Stimulated activated effector memory CD8-positive, alpha-beta T cell treated with anti-CD3 and anti-CD28 coated beads, Interleukin-12 subunit alpha, Interleukin-12 subunit beta, amount 100 ng/mL, for 72 hours (primary cell): ENCODE measurements around the gene VAC14.

Experiments used
- ATAC-seq: fragments of 150-1000 bp; cut with Tn5 transposase; 2 replicates; pipeline ENCODE4 v1.10.0; 2021
- DNase-seq, 2 donors: peaks; one replicate each; pipeline ENCODE4 v3.0.0; 2021 to 2022; ENCODE audit warnings: low spot score in 2 of 2
- H3K27ac Mint-ChIP-seq: one replicate; pipeline ENCODE4 v1.8.0; 2022; ENCODE audit warnings: mild to moderate bottlenecking, mixed read lengths
- H3K36me3 Mint-ChIP-seq: one replicate; pipeline ENCODE4 v1.8.0; 2022; ENCODE audit warnings: mild to moderate bottlenecking, mixed read lengths
- H3K4me1 Mint-ChIP-seq: one replicate; pipeline ENCODE4 v1.8.0; 2022; ENCODE audit warnings: mixed read lengths
- H3K4me3 Mint-ChIP-seq: one replicate; pipeline ENCODE4 v1.8.0; 2022; ENCODE audit warnings: mild to moderate bottlenecking, mixed read lengths
- H3K9me3 Mint-ChIP-seq: one replicate; pipeline ENCODE4 v1.8.0; 2022; ENCODE audit warnings: mixed read lengths

The VAC14 gene

GRCh38 chr16:70730944-70731343 is 70.0 kb downstream of the VAC14 start:
- Mint-ChIP-seq H3K36me3 (peaks cover 19% of the 10 kb centered on the region), H3K27ac (peak overlapping the region; percentile 68)

GRCh38 chr16:70730031-70730430 is 70.9 kb downstream of the VAC14 start:
- H3K4me3 Mint-ChIP-seq = no peak overlapping the region
- H3K27ac Mint-ChIP-seq = peak overlapping the region; percentile 55
- H3K36me3 Mint-ChIP-seq = peaks cover 19% of the 10 kb centered on the region
- DNase-seq (no peak), ATAC-seq (no peak)
- no peaks in the 10 kb centered on the region for H3K9me3 Mint-ChIP-seq
- peaks cover 15% of the 10 kb centered on the region for H3K4me1 Mint-ChIP-seq

More at GRCh38 chr16:70730944-70731343, 70.0 kb downstream of the VAC14 start:
- ATAC-seq (no peak), DNase-seq (no peak)
- Mint-ChIP-seq H3K4me1 (peaks cover 15% of the 10 kb centered on the region), H3K4me3 (no peak overlapping the region), H3K9me3 (no peaks in the 10 kb centered on the region)

- Mint-ChIP-seq H3K27ac (peak overlapping the region; percentile 55), H3K4me1 (peaks cover 11% of the 10 kb centered on the region), H3K9me3 (no peaks in the 10 kb centered on the region), H3K36me3 (peaks cover 19% of the 10 kb centered on the region), H3K4me3 (no peak overlapping the region)
- DNase-seq (no peak), ATAC-seq (no peak)
These were observed 71.7 kb downstream of the VAC14 start for GRCh38 chr16:70729292-70729691.

- H3K36me3 Mint-ChIP-seq = peaks cover 25% of the 10 kb centered on the region
- peaks cover 11% of the 10 kb centered on the region for H3K4me1 Mint-ChIP-seq
- DNase-seq = no peak
These were observed 72.8 kb downstream of the VAC14 start for GRCh38 chr16:70728150-70728549.

GRCh38 chr16:70726892-70727361 is 74.0 kb downstream of the VAC14 start:
- ATAC-seq = no peak
- DNase-seq = no peak
- H3K9me3 Mint-ChIP-seq = no peaks in the 10 kb centered on the region
- peaks cover 30% of the 10 kb centered on the region for H3K36me3 Mint-ChIP-seq
- no peak overlapping the region for H3K4me3 Mint-ChIP-seq
- peaks cover 11% of the 10 kb centered on the region for H3K4me1 Mint-ChIP-seq
- no peak overlapping the region for H3K27ac Mint-ChIP-seq

More at GRCh38 chr16:70728150-70728549, 72.8 kb downstream of the VAC14 start:
- no peak overlapping the region for H3K4me3 Mint-ChIP-seq
- no peaks in the 10 kb centered on the region for H3K9me3 Mint-ChIP-seq
- peak overlapping the region; percentile 55 for H3K27ac Mint-ChIP-seq
- ATAC-seq = no peak

- Mint-ChIP-seq H3K9me3 (no peaks in the 10 kb centered on the region), H3K4me1 (peaks cover 14% of the 10 kb centered on the region), H3K4me3 (no peak overlapping the region), H3K36me3 (peaks cover 28% of the 10 kb centered on the region), H3K27ac (no peak overlapping the region)
- ATAC-seq (no peak), DNase-seq (no peak)
These were observed 74.8 kb downstream of the VAC14 start for GRCh38 chr16:70725912-70726828.

- peaks cover 18% of the 10 kb centered on the region for H3K4me1 Mint-ChIP-seq
- peaks cover 33% of the 10 kb centered on the region for H3K36me3 Mint-ChIP-seq
- DNase-seq (no peak), ATAC-seq (no peak)
- no peak overlapping the region for H3K4me3 Mint-ChIP-seq
- H3K9me3 Mint-ChIP-seq = no peaks in the 10 kb centered on the region
- no peak overlapping the region for H3K27ac Mint-ChIP-seq
These were observed 75.7 kb downstream of the VAC14 start for GRCh38 chr16:70725024-70725911.

GRCh38 chr16:70724146-70725023 is 76.6 kb downstream of the VAC14 start:
- H3K9me3 Mint-ChIP-seq = no peaks in the 10 kb centered on the region
- H3K4me1 Mint-ChIP-seq = peaks cover 9% of the 10 kb centered on the region
- ATAC-seq (no peak), DNase-seq (no peak)
- no peak overlapping the region for H3K27ac Mint-ChIP-seq
- H3K4me3 Mint-ChIP-seq = no peak overlapping the region
- H3K36me3 Mint-ChIP-seq = peaks cover 30% of the 10 kb centered on the region

- no peak for DNase-seq
- ATAC-seq = no peak
- H3K4me1 Mint-ChIP-seq = peaks cover 7% of the 10 kb centered on the region
- no peak overlapping the region for H3K4me3 Mint-ChIP-seq
- H3K9me3 Mint-ChIP-seq = no peaks in the 10 kb centered on the region
- no peak overlapping the region for H3K27ac Mint-ChIP-seq
- peaks cover 26% of the 10 kb centered on the region for H3K36me3 Mint-ChIP-seq
These were observed 77.2 kb downstream of the VAC14 start for GRCh38 chr16:70723740-70724145.

GRCh38 chr16:70721202-70721963 is 79.6 kb downstream of the VAC14 start:
- no peak for ATAC-seq

GRCh38 chr16:70720425-70721201 is 80.3 kb downstream of the VAC14 start:
- Mint-ChIP-seq H3K36me3 (peaks cover 26% of the 10 kb centered on the region), H3K4me3 (no peak overlapping the region), H3K9me3 (no peaks in the 10 kb centered on the region), H3K27ac (peak overlapping the region; percentile 75), H3K4me1 (peaks cover 7% of the 10 kb centered on the region)
- no peak for ATAC-seq
- DNase-seq = no peak

More at GRCh38 chr16:70721202-70721963, 79.6 kb downstream of the VAC14 start:
- Mint-ChIP-seq H3K27ac (peak overlapping the region; percentile 75), H3K4me3 (no peak overlapping the region), H3K9me3 (no peaks in the 10 kb centered on the region), H3K4me1 (peaks cover 7% of the 10 kb centered on the region), H3K36me3 (peaks cover 26% of the 10 kb centered on the region)
- DNase-seq = no peak

GRCh38 chr16:70717065-70717464 is 83.9 kb downstream of the VAC14 start:
- H3K27ac Mint-ChIP-seq = no peak overlapping the region
- no peak for DNase-seq
- H3K9me3 Mint-ChIP-seq = no peaks in the 10 kb centered on the region
- H3K36me3 Mint-ChIP-seq = peaks cover 10% of the 10 kb centered on the region
- no peak for ATAC-seq
- peaks cover 7% of the 10 kb centered on the region for H3K4me1 Mint-ChIP-seq
- H3K4me3 Mint-ChIP-seq = no peak overlapping the region

GRCh38 chr16:70715860-70716357 is 85.0 kb downstream of the VAC14 start:
- ATAC-seq (no peak), DNase-seq (no peak)
- Mint-ChIP-seq H3K9me3 (no peaks in the 10 kb centered on the region), H3K36me3 (peaks cover 8% of the 10 kb centered on the region), H3K4me1 (peaks cover 6% of the 10 kb centered on the region), H3K27ac (no peak overlapping the region), H3K4me3 (no peak overlapping the region)
